DMS79 treated with DMSO at 0.1 percent for 48 hours (cell line): Measurements from ENCODE around the gene C20orf141.
"Not testable (repeated sequence)": the region's sequence is repeated elsewhere in the genome, so short reads cannot be mapped to it uniquely, and the experiment has no call there.

Experiments
- DNase-seq: peaks from one replicate; lab custom pipeline; 2025; lab: John Stamatoyannopoulos, UW

The C20orf141 gene

GRCh38 chr20:2814587-2815051, at the start of gene C20orf141:
Gene C20orf141 (plus strand): TSS chr20:2814987. CDS start chr20:2815185, 198 bp downstream.
- DNase-seq: no peak

- DNase-seq: peak; percentile 56
Measured at GRCh38 chr20:2767768-2768631, 46.8 kb upstream of the C20orf141 start.

- DNase-seq: no peak
Measured at GRCh38 chr20:2768632-2769015, 46.2 kb upstream of the C20orf141 start.

GRCh38 chr20:2770091-2770490, 44.7 kb upstream of the C20orf141 start:
- not testable (repeated sequence) for DNase-seq

GRCh38 chr20:2771631-2772080, 43.1 kb upstream of the C20orf141 start:
- no peak for DNase-seq

- no peak for DNase-seq
Measured at GRCh38 chr20:2773812-2774211, 41.0 kb upstream of the C20orf141 start.

- no peak for DNase-seq
Measured at GRCh38 chr20:2775139-2775538, 39.6 kb upstream of the C20orf141 start.

GRCh38 chr20:2778602-2779321, 36.0 kb upstream of the C20orf141 start:
- no peak for DNase-seq

GRCh38 chr20:2780948-2781347, 33.8 kb upstream of the C20orf141 start:
- DNase-seq: no peak

- DNase-seq: no peak
Measured at GRCh38 chr20:2783908-2784566, 30.8 kb upstream of the C20orf141 start.

- no peak for DNase-seq
Measured at GRCh38 chr20:2793471-2793870, 21.3 kb upstream of the C20orf141 start.

GRCh38 chr20:2794202-2794748, 20.5 kb upstream of the C20orf141 start:
- DNase-seq: no peak

GRCh38 chr20:2794866-2795447, 19.8 kb upstream of the C20orf141 start:
- DNase-seq: no peak

GRCh38 chr20:2795451-2795850, 19.3 kb upstream of the C20orf141 start:
- DNase-seq: no peak

- no peak for DNase-seq
Measured at GRCh38 chr20:2796011-2796660, 18.7 kb upstream of the C20orf141 start.

- no peak for DNase-seq
Measured at GRCh38 chr20:2797136-2797983, 17.4 kb upstream of the C20orf141 start.

- DNase-seq: no peak
Measured at GRCh38 chr20:2798095-2798805, 16.5 kb upstream of the C20orf141 start.

GRCh38 chr20:2798814-2799213, 16.0 kb upstream of the C20orf141 start:
- DNase-seq: peak; percentile 35

GRCh38 chr20:2799271-2799670, 15.5 kb upstream of the C20orf141 start:
- DNase-seq: peak; percentile 54
